ENCODE data around the gene CEP44. TPM values are rescaled to one million over a fixed set of nuclear protein-coding genes. Genes with fewer than 3 reads are reported as not detected.

The CEP44 gene
- total RNA-seq, 1 donor from 2014 or later = 19.1 TPM

DNA sequence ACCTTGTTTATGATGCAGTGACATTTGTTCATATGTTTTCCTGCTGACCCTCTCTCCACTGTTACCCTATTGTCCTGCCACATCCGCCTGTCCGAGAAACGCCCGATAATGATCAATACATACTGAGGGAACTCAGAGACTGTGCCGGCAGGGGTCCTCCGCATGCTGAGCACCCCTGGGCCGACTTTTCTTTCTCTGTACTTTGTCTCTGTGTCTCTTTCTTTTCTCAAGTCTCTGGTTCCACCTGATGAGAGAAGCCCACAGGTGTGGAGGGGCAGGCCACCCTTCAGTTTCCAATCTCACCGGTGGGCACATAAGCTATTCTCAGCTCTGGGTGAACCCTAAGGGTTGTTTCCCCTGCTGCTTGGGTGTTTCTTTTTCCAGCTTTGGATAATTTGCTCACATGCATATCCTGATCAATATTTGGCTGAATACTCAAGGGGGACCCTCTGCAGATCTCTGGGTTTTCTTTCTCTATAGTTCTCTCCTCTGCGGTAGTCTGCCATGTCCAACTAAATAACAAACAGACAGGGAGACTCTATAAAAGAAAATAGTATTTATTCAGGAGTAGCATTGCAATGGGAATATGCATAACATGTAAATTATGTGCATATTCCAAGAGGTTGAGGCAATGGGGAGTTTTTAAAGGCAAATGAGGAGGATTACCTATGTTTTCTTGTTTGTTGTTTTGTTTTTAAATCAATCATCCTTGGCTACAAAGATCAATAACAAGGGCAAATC lies 97.2 kb downstream of the CEP44 start:
- Mint-ChIP-seq H3K27ac (no peak overlapping the region), H3K27me3 (no peaks in the 10 kb centered on the region)
- TF ChIP-seq, protein P1, sequence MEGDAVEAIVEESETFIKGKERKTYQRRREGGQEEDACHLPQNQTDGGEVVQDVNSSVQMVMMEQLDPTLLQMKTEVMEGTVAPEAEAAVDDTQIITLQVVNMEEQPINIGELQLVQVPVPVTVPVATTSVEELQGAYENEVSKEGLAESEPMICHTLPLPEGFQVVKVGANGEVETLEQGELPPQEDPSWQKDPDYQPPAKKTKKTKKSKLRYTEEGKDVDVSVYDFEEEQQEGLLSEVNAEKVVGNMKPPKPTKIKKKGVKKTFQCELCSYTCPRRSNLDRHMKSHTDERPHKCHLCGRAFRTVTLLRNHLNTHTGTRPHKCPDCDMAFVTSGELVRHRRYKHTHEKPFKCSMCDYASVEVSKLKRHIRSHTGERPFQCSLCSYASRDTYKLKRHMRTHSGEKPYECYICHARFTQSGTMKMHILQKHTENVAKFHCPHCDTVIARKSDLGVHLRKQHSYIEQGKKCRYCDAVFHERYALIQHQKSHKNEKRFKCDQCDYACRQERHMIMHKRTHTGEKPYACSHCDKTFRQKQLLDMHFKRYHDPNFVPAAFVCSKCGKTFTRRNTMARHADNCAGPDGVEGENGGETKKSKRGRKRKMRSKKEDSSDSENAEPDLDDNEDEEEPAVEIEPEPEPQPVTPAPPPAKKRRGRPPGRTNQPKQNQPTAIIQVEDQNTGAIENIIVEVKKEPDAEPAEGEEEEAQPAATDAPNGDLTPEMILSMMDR (conservative IDR thresholded peaks at IDR 0.05) = no peak

DNA sequence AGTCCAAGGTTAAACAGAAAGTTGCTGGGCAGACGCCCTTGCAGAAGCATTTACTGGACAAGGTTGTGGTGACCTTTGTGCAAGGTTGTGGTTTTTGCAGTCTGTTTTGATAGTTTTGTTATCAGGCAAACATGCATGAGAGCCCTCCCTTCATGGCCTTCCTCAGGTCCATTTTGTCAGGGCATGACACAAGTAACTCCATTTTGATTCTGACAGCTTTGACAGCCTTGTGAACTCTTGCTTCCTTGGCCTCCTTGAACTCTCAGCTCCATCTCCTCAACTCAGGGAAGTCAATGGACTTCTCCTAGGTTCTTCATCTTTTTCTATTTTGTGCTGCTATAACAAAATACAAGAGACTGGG lies 97.7 kb downstream of the CEP44 start:
- no peak for DNase-seq (ENCODE audit: extremely low spot score, unreplicated experiment)
- Mint-ChIP-seq H3K27ac (no peak overlapping the region), H3K9me3 (no peaks in the 10 kb centered on the region), H3K4me1 (ENCODE audit: unreplicated experiment) (peaks cover 13% of the 10 kb centered on the region), H3K36me3 (no peaks in the 10 kb centered on the region), H3K4me3 (no peak overlapping the region), H3K27me3 (no peaks in the 10 kb centered on the region)
- TF ChIP-seq, protein P1 (conservative IDR thresholded peaks at IDR 0.05) = no peak

More for the DNA sequence above, 97.2 kb downstream of the CEP44 start:
- no peaks in the 10 kb centered on the region for H3K36me3 Mint-ChIP-seq
- no peak for DNase-seq (ENCODE audit: extremely low spot score, unreplicated experiment)
- peaks cover 13% of the 10 kb centered on the region for H3K4me1 Mint-ChIP-seq (ENCODE audit: unreplicated experiment)
- no peak overlapping the region for H3K4me3 Mint-ChIP-seq
- no peaks in the 10 kb centered on the region for H3K9me3 Mint-ChIP-seq

Other genes with a start within 250 kb of the CEP44 start
- gene FBXO8, start 244 bp upstream of the CEP44 start, total RNA-seq (ENCODE audit: low replicate concordance) = 17.7 and 25.1 TPM in 2 replicates
- 16.5 and 32.0 TPM in 2 replicates for gene HPGD, start 238.6 kb downstream of the CEP44 start, total RNA-seq (ENCODE audit: low replicate concordance)

All from type B pancreatic cell (in vitro differentiated cells).